Subcutaneous adipose tissue (tissue), 4 donors: ENCODE measurements around the gene ZNF367. TPM values are rescaled to one million over a fixed set of nuclear protein-coding genes. Genes with fewer than 3 reads are reported as not detected.

Experiments used
- total RNA-seq, 4 donors: library from RNA; depleted of rRNA; stranded (reverse); fragments of >200 nt; gene quantifications; one replicate each; pipeline ENCODE4 v1.1.0, GENCODE V29; 2016
- TF ChIP-seq, protein P1 (sequence below): fragments of 450-650 bp; IDR thresholded peaks from one replicate; pipeline ENCODE4 v1.5.1; 2016; ENCODE audit warnings: low read depth, mild to moderate bottlenecking, control low read depth, antibody characterized with exemption, moderate library complexity

The ZNF367 gene
- total RNA-seq, 4 donors from 2014 or later = 0.49 to 2.1 (median 1.5) TPM

DNA sequence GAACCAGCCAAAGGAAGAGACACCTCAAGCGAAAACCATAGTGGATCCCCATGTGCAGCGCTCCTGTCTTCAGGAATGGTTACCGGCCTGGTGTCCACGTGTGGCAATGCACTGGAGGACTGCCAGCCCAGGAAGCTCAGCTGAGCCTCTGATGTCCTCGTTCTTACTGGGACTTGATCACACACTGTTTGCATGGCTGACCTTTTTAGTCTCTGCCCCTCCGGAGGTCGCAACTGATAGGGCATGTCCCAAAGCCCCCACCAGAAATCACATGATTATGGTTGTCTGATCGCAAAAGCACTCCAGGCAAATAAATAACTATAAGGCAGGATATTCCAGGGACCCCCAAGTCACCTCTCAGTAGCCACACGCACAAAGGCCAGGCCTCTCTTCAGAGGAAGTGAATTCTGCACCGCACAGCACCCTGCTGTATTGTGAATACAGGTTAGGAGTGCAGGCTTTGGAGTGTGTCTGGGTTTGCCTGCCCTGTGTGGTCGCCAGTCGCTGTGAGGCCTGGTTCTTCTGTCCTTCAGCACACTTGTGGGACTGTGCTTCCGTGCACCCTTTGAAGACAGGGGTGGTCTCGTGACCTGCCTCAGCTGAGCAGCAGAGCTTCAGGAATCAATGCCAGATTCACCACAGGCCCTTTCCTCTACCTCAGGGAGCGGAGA lies 18.4 kb upstream of the ZNF367 start:
- TF ChIP-seq, protein P1, sequence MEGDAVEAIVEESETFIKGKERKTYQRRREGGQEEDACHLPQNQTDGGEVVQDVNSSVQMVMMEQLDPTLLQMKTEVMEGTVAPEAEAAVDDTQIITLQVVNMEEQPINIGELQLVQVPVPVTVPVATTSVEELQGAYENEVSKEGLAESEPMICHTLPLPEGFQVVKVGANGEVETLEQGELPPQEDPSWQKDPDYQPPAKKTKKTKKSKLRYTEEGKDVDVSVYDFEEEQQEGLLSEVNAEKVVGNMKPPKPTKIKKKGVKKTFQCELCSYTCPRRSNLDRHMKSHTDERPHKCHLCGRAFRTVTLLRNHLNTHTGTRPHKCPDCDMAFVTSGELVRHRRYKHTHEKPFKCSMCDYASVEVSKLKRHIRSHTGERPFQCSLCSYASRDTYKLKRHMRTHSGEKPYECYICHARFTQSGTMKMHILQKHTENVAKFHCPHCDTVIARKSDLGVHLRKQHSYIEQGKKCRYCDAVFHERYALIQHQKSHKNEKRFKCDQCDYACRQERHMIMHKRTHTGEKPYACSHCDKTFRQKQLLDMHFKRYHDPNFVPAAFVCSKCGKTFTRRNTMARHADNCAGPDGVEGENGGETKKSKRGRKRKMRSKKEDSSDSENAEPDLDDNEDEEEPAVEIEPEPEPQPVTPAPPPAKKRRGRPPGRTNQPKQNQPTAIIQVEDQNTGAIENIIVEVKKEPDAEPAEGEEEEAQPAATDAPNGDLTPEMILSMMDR = no peak

- TF ChIP-seq, protein P1 = no peak
These were observed 17.9 kb upstream of the ZNF367 start for GRCh38 chr9:96436063-96436455.

DNA sequence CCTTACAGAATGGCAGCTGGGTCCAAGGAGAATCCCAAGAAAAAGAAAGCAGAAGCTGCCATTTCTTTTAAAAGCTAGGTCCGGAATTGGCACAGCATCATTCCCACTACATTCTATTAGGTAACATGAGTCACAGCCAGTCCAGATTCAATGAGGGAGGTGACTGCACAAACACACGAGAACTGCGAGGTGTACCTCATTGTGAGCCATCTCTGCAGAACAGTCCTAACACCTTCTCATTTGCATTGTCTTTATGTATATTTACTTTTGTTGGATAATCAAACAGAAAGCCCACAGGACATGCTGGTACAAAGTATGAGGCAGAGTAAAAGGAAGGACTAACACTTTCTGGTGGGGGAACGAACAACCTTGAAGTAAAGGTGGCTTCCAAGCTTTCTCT lies 17.2 kb upstream of the ZNF367 start:
- TF ChIP-seq, protein P1 = no peak

DNA sequence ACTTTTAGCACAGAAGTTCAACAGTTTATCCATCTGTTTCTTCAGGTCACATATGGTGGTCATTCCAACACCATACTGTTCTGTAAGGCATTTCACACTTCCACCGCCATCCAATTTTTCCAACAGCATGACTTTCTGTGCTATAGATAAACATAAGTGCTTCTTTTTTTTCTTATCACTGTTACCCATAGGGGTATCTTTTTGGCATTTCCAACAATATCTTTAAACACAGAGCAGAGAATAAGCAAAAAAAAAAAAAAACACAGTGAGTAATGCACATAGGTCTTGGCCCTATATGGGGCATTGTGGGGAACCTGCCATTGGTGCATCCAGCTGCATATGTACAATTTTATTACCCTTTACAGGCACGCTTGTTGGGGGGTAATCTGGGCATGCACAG lies 12.2 kb upstream of the ZNF367 start:
- TF ChIP-seq, protein P1 = no peak

DNA sequence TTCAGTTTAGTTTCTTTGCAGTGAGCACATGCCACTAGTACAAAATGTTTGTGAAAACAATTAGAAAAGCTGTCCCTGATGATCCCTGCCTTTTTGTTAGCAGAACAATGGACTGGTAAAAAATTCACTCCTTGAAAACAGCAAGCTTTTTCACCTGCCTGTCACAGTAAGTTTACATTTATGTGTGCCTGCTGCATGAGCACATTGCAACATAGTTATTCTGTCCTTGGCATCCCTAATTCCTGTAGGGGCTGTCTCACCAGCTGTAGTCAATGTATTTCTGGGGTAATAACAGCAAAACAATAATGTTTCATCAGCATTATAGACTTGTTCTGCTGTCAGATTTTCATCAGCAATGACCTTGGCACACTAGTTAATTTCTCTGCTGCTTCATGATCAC lies 11.6 kb upstream of the ZNF367 start:
- TF ChIP-seq, protein P1 = no peak

GRCh38 chr9:96425500-96426169 lies 7.5 kb upstream of the ZNF367 start:
- TF ChIP-seq, protein P1 = no peak

DNA sequence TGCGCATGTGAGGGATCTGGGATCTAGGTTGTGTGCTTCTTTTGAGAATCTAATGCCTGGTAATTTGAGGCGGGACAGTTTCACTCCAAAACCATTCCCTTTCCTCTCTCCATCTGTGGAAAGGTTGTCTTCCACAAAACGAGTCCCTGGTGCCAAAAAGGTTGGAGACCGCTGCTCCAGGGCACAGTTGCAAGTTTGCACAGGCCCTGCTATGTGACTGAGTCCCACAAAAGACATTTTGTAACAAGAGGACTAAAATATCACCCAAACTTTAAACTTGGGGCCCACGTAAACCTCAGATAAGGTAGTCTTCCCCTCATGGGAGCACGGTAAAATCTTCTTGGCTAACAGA lies 5.8 kb upstream of the ZNF367 start:
- TF ChIP-seq, protein P1 = no peak
